ENCODE results near the gene APOL4. TPM values are rescaled to one million over a fixed set of nuclear protein-coding genes. Genes with fewer than 3 reads are reported as not detected.

APOL4 gene
- total and polyA plus RNA-seq, 2 of the 4 experiments (the other 2 are of a cell fraction), result 0.07 TPM; not detected in 1

- H3K79me1 ChIP-seq (ENCODE audit: low read depth in 1 of 2, low read length in 2 of 2), result no peaks in the 10 kb centered on the region
- no peaks in the 10 kb centered on the region for H3K36me3 ChIP-seq (ENCODE audit: control insufficient read depth, insufficient read depth, low read length)
- dilution Hi-C loops (cut with HindIII; ENCODE audit: low sequenced_read_pairs, unreplicated experiment) (no loop called here), in situ Hi-C loops (cut with MboI; ENCODE audit: low sequenced_read_pairs) (no loop called here), intact Hi-C loops (cut with micrococcal nuclease) (no loop called here)
- H3K9ac ChIP-seq (ENCODE audit: low read depth, low read length), result no peak overlapping the region
- H3K9me1 ChIP-seq (ENCODE audit: insufficient read depth, low read length), result peaks cover 4% of the 10 kb centered on the region; the same call in 1 of the 2 replicates
- H3K23ac ChIP-seq (ENCODE audit: low read depth, low read length), result no peak overlapping the region
- H3K18ac ChIP-seq (ENCODE audit: low read depth, low read length), result no peak overlapping the region
- H2AFZ ChIP-seq (replicated peaks; ENCODE audit: low read length, poor library complexity), result no peak overlapping the region
- H2BK120ac ChIP-seq (ENCODE audit: low read depth, low read length), result no peak overlapping the region
- no peaks in the 10 kb centered on the region for H3K9me3 ChIP-seq (ENCODE audit: control insufficient read depth, insufficient read depth, low read length)
- H3K27ac ChIP-seq (ENCODE audit: insufficient read depth, low read length), result no peak overlapping the region
- H3K4me3 ChIP-seq (ENCODE audit: insufficient read depth, low read depth, low read length), result no peak overlapping the region
- no peak overlapping the region for H3K14ac ChIP-seq (replicated peaks; ENCODE audit: low read depth, low read length)
- H3K4me2 ChIP-seq (ENCODE audit: low read depth, low read length), result no peak overlapping the region
- H4K8ac ChIP-seq (ENCODE audit: low read depth in 2 of 2, low read length in 2 of 2), result no peak overlapping the region
- H2AK5ac ChIP-seq (ENCODE audit: low read depth, low read length), result no peak overlapping the region
- H3K56ac ChIP-seq (ENCODE audit: extremely low read depth, insufficient read depth, low read length), result no peak overlapping the region
- ATAC-seq (ENCODE audit: low read depth) (no peak), DNase-seq (no peak)
- peaks cover 3% of the 10 kb centered on the region; the same call in 1 of the 2 replicates for H3K4me1 ChIP-seq (ENCODE audit: control insufficient read depth, insufficient read depth, low read length)
- no peak overlapping the region for H2BK5ac ChIP-seq (ENCODE audit: low read depth, low read length, poor library complexity, severe bottlenecking)
- TF ChIP-seq RCOR1 (IDR thresholded peaks at IDR 0.05; ENCODE audit: insufficient replicate concordance, low read length), result no peak
- no peak for TF ChIP-seq MAZ (IDR thresholded peaks at IDR 0.05; ENCODE audit: borderline replicate concordance, low read depth, low read length)
- TF ChIP-seq FOS (IDR thresholded peaks at IDR 0.05; ENCODE audit: low read depth, low read length), result no peak
- no peak for TF ChIP-seq RFX5 (IDR thresholded peaks at IDR 0.05; ENCODE audit: low read depth, low read length)
- no peak for TF ChIP-seq CHD1 (IDR thresholded peaks at IDR 0.05; ENCODE audit: low read depth, low read length)
- TF ChIP-seq BHLHE40 (IDR thresholded peaks at IDR 0.05; ENCODE audit: low read depth, low read length), result no peak
- no peak for TF ChIP-seq SMC3 (IDR thresholded peaks at IDR 0.05; ENCODE audit: low read depth, low read length)
- no peak overlapping the region for H4K5ac ChIP-seq (ENCODE audit: low read depth, low read length)
- H2BK20ac ChIP-seq (ENCODE audit: low read depth, low read length), result no peak overlapping the region
- BruUV-seq (replicated peaks), result no TSS peak
- POLR2A ChIA-PET (ENCODE audit: unreplicated experiment), result no interaction called here
- H2BK15ac ChIP-seq (ENCODE audit: low read depth, low read length), result no peak overlapping the region
- no peak overlapping the region for H2AK9ac ChIP-seq (replicated peaks; ENCODE audit: low read depth, low read length, poor library complexity)
- WGBS, 2 experiments (ENCODE audit: extremely low coverage in 2 of 2, insufficient read length in 1 of 2), result no CpG with 5 or more reads among the region's 7 CpGs
- no peak overlapping the region for H4K91ac ChIP-seq (ENCODE audit: insufficient read depth, low read depth, low read length)
- no peaks in the 10 kb centered on the region for H4K20me1 ChIP-seq (ENCODE audit: insufficient read depth, low read length)
- CTCF ChIA-PET, result interaction anchor here (0.7 kb wide), 1 partner anchor 22 kb away, joined by 5 read pairs; no protein-coding TSS in a partner anchor
- peaks cover 36% of the 10 kb centered on the region for H3K27me3 ChIP-seq (ENCODE audit: control insufficient read depth, insufficient read depth, low read length)
- H3K4ac ChIP-seq (ENCODE audit: low read depth, low read length), result no peak overlapping the region
These were observed 17.1 kb upstream of the APOL4 start for GRCh38 chr22:36218648-36219193.
